Measurements from ENCODE around the gene TDRD6. TPM values are rescaled to one million over a fixed set of nuclear protein-coding genes. Genes with fewer than 3 reads are reported as not detected.

The TDRD6 gene
- total and polyA plus RNA-seq, 8 donors: 0.34 to 2.2 (median 1.4) TPM

DNA sequence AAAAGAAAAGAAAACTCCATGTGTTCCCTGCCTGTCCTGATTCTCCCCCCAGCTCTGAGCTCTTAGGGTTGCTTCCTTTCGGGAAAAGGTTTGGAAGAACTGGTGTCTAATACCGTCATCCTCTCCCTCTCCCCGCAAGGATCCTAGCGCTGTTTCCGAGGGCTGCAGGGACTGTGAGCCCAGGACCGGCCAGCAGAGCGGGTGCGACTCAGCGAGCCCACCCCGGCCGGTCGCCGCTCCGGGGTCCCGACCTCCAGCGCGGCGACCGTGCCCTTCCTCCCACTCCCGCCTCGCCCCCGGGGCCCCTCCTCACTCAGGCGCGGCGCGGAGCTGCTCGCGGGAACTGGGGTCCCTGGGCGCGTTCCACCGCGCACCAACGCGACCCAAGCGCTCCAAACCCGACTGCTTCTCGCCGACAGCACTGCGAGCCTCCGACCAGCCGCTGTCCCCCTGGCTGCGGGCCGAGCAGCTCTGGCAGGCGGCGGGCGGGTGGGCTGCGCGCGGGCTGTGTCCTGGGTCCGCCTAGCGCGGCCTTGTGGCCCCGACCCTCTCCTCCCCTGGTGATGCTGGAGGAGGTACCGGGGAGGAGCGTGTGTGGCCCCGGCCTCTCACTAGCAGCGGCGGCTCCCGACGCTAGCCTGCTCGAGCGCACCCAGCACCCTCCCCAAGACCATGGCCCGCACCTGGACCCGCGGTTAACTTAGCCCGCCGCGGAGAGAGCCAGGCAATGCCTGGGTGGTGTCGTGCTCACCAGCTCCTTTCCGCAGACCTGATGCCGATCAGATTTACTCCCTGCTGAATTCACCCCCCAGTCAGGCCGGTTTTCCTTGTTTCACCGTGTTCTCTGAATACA is 47.4 kb downstream of the TDRD6 start, which contains the start of gene PLA2G7:
PLA2G7 (minus strand) TSS at position 509 of the 853 bp plus-strand sequence. CDS start 12,484 bp downstream, outside the sequence.
- no peaks in the 10 kb centered on the region for H3K9me3 ChIP-seq
- DNase-seq (peak; percentile 48 to 81 (median 54)), ATAC-seq (peak; percentile 80)
- TF ChIP-seq, protein P1, sequence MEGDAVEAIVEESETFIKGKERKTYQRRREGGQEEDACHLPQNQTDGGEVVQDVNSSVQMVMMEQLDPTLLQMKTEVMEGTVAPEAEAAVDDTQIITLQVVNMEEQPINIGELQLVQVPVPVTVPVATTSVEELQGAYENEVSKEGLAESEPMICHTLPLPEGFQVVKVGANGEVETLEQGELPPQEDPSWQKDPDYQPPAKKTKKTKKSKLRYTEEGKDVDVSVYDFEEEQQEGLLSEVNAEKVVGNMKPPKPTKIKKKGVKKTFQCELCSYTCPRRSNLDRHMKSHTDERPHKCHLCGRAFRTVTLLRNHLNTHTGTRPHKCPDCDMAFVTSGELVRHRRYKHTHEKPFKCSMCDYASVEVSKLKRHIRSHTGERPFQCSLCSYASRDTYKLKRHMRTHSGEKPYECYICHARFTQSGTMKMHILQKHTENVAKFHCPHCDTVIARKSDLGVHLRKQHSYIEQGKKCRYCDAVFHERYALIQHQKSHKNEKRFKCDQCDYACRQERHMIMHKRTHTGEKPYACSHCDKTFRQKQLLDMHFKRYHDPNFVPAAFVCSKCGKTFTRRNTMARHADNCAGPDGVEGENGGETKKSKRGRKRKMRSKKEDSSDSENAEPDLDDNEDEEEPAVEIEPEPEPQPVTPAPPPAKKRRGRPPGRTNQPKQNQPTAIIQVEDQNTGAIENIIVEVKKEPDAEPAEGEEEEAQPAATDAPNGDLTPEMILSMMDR (IDR thresholded peaks at IDR 0.05): no peak
- intact Hi-C loops (cut with DNase I): no loop called here
- peak within 1 kb of the TSS in 1 of 2 donors; percentile 48 for H3K27ac ChIP-seq
- peak within 1 kb of the TSS; percentile 50 to 51 for H3K4me3 ChIP-seq
- peaks cover 0 to 13% of the 10 kb centered on the region in 2 donors for H3K4me1 ChIP-seq
- H3K36me3 ChIP-seq: no peaks in the 10 kb centered on the region
- H3K27me3 ChIP-seq: peaks cover 21 to 54% of the 10 kb centered on the region in 2 donors

DNA sequence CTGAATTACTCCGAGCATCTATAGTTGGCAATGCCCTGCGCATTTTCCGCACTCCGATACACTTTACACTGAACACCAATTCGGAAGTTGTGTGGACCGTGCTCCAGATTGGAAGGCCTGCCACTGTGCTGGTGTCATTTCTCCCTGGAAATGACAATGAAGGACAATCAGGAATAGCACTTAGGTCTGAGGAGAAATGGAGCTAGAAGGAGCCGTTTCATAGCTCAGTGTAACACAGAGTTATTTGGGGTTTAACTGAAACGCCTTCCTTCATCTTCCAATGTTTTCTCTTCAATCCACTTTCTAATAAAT is 48.0 kb downstream of the TDRD6 start:
- no peaks in the 10 kb centered on the region for H3K36me3 ChIP-seq
- peaks cover 21 to 54% of the 10 kb centered on the region in 2 donors for H3K27me3 ChIP-seq
- TF ChIP-seq, protein P1 (IDR thresholded peaks at IDR 0.05): no peak
- H3K4me1 ChIP-seq: peaks cover 0 to 13% of the 10 kb centered on the region in 2 donors
- no peaks in the 10 kb centered on the region for H3K9me3 ChIP-seq
- ATAC-seq (no peak), DNase-seq (no peak)
- H3K4me3 ChIP-seq: peak overlapping the region; percentile 50 to 51
- peak overlapping the region in 1 of 2 donors; percentile 48 for H3K27ac ChIP-seq
- intact Hi-C loops (cut with DNase I): no loop called here

DNA sequence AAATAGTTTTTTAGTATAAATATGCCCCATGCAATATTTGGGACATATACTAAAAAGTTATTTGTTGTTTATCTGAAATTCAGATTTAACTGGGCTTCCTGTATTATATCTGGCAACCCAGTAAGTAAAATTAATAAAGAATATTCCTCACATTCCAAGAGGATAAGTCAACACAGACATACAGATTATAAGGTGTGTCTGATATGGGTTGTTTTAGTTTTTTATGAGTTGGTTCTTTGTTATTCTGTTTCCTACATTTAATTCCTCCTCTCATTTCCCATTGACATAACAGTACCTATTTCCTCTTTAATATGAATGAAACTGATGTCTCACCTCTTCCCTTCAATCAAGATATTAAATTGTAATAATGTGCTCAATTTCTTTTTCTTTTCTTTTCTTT is 49.2 kb downstream of the TDRD6 start:
- DNase-seq (no peak), ATAC-seq (no peak)
- TF ChIP-seq, protein P1 (IDR thresholded peaks at IDR 0.05): no peak
- no peaks in the 10 kb centered on the region for H3K9me3 ChIP-seq
- no peaks in the 10 kb centered on the region for H3K36me3 ChIP-seq
- H3K27ac ChIP-seq: no peak overlapping the region
- H3K27me3 ChIP-seq: peaks cover 21 to 54% of the 10 kb centered on the region in 2 donors
- H3K4me3 ChIP-seq: no peak overlapping the region
- H3K4me1 ChIP-seq: peaks cover 0 to 13% of the 10 kb centered on the region in 2 donors
- intact Hi-C loops (cut with DNase I): no loop called here

DNA sequence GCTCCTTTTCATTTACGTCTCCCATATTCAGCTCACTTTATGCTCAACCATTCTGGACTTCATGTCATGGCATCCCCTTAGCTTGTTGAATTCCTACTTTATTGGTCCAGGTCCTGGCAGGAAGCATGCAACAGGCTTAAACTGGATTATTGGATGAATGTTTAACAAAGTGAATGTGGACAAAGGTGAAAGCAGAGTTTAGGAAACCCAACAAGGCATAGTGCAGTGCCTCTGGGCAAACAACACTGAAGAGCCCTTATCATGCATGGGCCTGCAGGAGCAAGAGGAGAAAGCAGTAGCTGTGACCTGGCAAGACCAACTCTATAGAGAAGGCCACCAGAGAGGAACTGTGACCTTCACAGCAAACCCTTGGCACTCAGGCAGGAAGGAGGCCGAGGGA is 53.8 kb downstream of the TDRD6 start:
- H3K27ac ChIP-seq: no peak overlapping the region
- H3K4me3 ChIP-seq: no peak overlapping the region
- H3K27me3 ChIP-seq: peaks cover 7 to 24% of the 10 kb centered on the region in 2 donors
- no peaks in the 10 kb centered on the region for H3K9me3 ChIP-seq
- no peaks in the 10 kb centered on the region for H3K4me1 ChIP-seq
- no peak for ATAC-seq
- intact Hi-C loops (cut with DNase I): no loop called here
- no peak for DNase-seq
- TF ChIP-seq, protein P1 (IDR thresholded peaks at IDR 0.05): no peak
- H3K36me3 ChIP-seq: no peaks in the 10 kb centered on the region

DNA sequence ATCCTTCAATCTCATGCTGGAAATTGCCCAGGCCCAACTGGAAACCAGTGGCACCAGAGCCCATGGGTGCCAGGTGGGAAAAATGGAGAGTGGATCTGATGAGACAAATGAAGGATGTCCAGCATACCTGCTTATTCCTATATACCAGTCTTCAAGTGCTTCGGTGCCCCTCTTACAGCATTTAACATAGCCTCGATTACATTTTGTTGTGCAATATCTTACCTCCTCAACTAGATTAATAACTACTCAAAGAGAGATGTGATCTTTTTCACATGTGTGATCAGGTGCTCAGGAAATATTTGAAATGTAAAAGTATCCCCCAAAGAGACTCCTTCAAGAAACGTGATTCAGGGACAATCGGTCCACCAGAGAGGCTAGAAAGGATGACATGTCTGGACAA is 54.2 kb downstream of the TDRD6 start:
- DNase-seq: no peak
- Histone ChIP-seq H3K4me3 (no peak overlapping the region), H3K27ac (no peak overlapping the region), H3K36me3 (no peaks in the 10 kb centered on the region), H3K4me1 (no peaks in the 10 kb centered on the region), H3K9me3 (no peaks in the 10 kb centered on the region), H3K27me3 (peaks cover 3 to 19% of the 10 kb centered on the region in 2 donors)
- TF ChIP-seq, protein P1 (IDR thresholded peaks at IDR 0.05): no peak
- intact Hi-C loops (cut with DNase I): no loop called here
- no peak for ATAC-seq

Data from left lung (tissue), 10 donors.